ENCODE measurements around the gene KDM8. TPM values are rescaled to one million over a fixed set of nuclear protein-coding genes. Genes with fewer than 3 reads are reported as not detected.
"Not testable (repeated sequence)": the region's sequence is repeated elsewhere in the genome, so short reads cannot be mapped to it uniquely, and the experiment has no call there.

Gene KDM8
- total and polyA plus RNA-seq, 4 donors: 4.6 to 198 (median 97.7) TPM

GRCh38 chr16:27205423-27206065, 2.2 kb downstream of the KDM8 start:
- peaks cover 0 to 3% (median 2%) of the 10 kb centered on the region in 4 donors for H3K36me3 ChIP-seq (ENCODE audit: control insufficient read depth in 4 of 4, insufficient read depth in 3 of 4, low read depth in 1 of 4, low read length in 3 of 4)
- peak overlapping the region in 1 of 2 donors; percentile 96 for H3K27ac ChIP-seq (ENCODE audit: low read depth in 1 of 2, low read length in 2 of 2)
- 89% methylated on average over 10 of the region's 10 CpGs for WGBS
- H3K4me1 ChIP-seq (ENCODE audit: control insufficient read depth in 4 of 4, insufficient read depth in 4 of 4, low read length in 3 of 4): peaks cover 16 to 45% (median 31%) of the 10 kb centered on the region in 4 donors
- H3K9ac ChIP-seq (ENCODE audit: low read depth in 1 of 2, low read length in 2 of 2): no peak overlapping the region
- H3K9me3 ChIP-seq (ENCODE audit: control insufficient read depth in 4 of 4, low read length in 3 of 4): no peaks in the 10 kb centered on the region
- TF ChIP-seq ATF3 (IDR thresholded peaks at IDR 0.05) (no peak), RAD21 (IDR thresholded peaks at IDR 0.05) (no peak), CTCF (IDR thresholded peaks at IDR 0.05; ENCODE audit: low read depth, low read length, missing input control) (no peak), NR2F2 (IDR thresholded peaks at IDR 0.05) (no peak)
- no peak overlapping the region for H3K4me3 ChIP-seq (ENCODE audit: low read depth in 1 of 3, low read length in 3 of 3)
- no peak for DNase-seq (ENCODE audit: low spot score)
- H3K27me3 ChIP-seq (ENCODE audit: control insufficient read depth in 4 of 4, insufficient read depth in 4 of 4, low read length in 3 of 4): no peaks in the 10 kb centered on the region

- not testable (repeated sequence) for DNase-seq (ENCODE audit: low spot score); H3K9me3 ChIP-seq (ENCODE audit: control insufficient read depth in 4 of 4, low read length in 3 of 4); H3K9ac ChIP-seq (ENCODE audit: low read depth in 1 of 2, low read length in 2 of 2); H3K27me3 ChIP-seq (ENCODE audit: control insufficient read depth in 4 of 4, insufficient read depth in 4 of 4, low read length in 3 of 4); H3K36me3 ChIP-seq (ENCODE audit: control insufficient read depth in 4 of 4, insufficient read depth in 3 of 4, low read depth in 1 of 4, low read length in 3 of 4); H3K4me3 ChIP-seq (ENCODE audit: low read depth in 1 of 3, low read length in 3 of 3); H3K27ac ChIP-seq (ENCODE audit: low read depth in 1 of 2, low read length in 2 of 2)
- WGBS: 96% methylated on average over 10 of the region's 10 CpGs
- peaks cover 16 to 53% (median 36%) of the 10 kb centered on the region in 4 donors for H3K4me1 ChIP-seq (ENCODE audit: control insufficient read depth in 4 of 4, insufficient read depth in 4 of 4, low read length in 3 of 4)
Observed at GRCh38 chr16:27207121-27207520, 3.8 kb downstream of the KDM8 start.

GRCh38 chr16:27208081-27208680, 4.9 kb downstream of the KDM8 start:
- no peaks in the 10 kb centered on the region for H3K9me3 ChIP-seq (ENCODE audit: control insufficient read depth in 4 of 4, low read length in 3 of 4)
- 88% methylated on average over 8 of the region's 8 CpGs for WGBS
- no peak overlapping the region for H3K4me3 ChIP-seq (ENCODE audit: low read depth in 1 of 3, low read length in 3 of 3)
- H3K27me3 ChIP-seq (ENCODE audit: control insufficient read depth in 4 of 4, insufficient read depth in 4 of 4, low read length in 3 of 4): no peaks in the 10 kb centered on the region
- TF ChIP-seq YY1 (IDR thresholded peaks at IDR 0.05) (no peak), ZBTB33 (IDR thresholded peaks at IDR 0.05) (no peak), TAF1 (conservative IDR thresholded peaks at IDR 0.05) (no peak), GABPA (IDR thresholded peaks at IDR 0.05 in 1 of 2, conservative IDR thresholded peaks at IDR 0.05 in 1 of 2) (no peak), HNF4A (conservative IDR thresholded peaks at IDR 0.05) (no peak), RXRA (IDR thresholded peaks at IDR 0.05) (no peak)
- no peak for DNase-seq (ENCODE audit: low spot score)
- H3K9ac ChIP-seq (ENCODE audit: low read depth in 1 of 2, low read length in 2 of 2): no peak overlapping the region
- H3K4me1 ChIP-seq (ENCODE audit: control insufficient read depth in 4 of 4, insufficient read depth in 4 of 4, low read length in 3 of 4): peaks cover 20 to 58% (median 40%) of the 10 kb centered on the region in 4 donors
- peaks cover 0 to 3% (median 3%) of the 10 kb centered on the region in 4 donors for H3K36me3 ChIP-seq (ENCODE audit: control insufficient read depth in 4 of 4, insufficient read depth in 3 of 4, low read depth in 1 of 4, low read length in 3 of 4)
- H3K27ac ChIP-seq (ENCODE audit: low read depth in 1 of 2, low read length in 2 of 2): peak overlapping the region; percentile 46 to 84
